K562 (cell line): ENCODE data around the gene KPNA3. TPM values are rescaled to one million over a fixed set of nuclear protein-coding genes. Genes with fewer than 3 reads are reported as not detected.

Source experiments
- ATAC-seq: fragments of 200-7000 bp; cut with Tn5 transposase; 3 replicates; pipeline ENCODE4 v1.9.1; 2020; ENCODE audit warnings: moderate library complexity
- BruUV-seq: library from RNA; stranded (reverse); fragments of 400-500 nt; replicated peaks from 2 replicates; lab custom pipeline; 2021; lab: Mats Ljungman, UMichigan
- CTCF ChIA-PET: fragments of 300-600 bp; formaldehyde crosslinking; extraction: SDS; loops from one replicate; lab custom pipeline; 2021; ENCODE audit warnings: low intra/inter-chr PET ratio; lab: Yijun Ruan, JAX
- POLR2A ChIA-PET: fragments of 300-600, 350-650 bp; sonication (Branson Sonifier 250); formaldehyde crosslinking; extraction: SDS; loops from one replicate; lab custom pipeline; 2021; ENCODE audit warnings: antibody characterized with exemption, inconsistent platforms; lab: Yijun Ruan, JAX
- DNase-seq, 4 experiments: peaks; one replicate each; pipeline versions ENCODE4 v3.0.0 to v3.0.0-alpha.2; 2011 to 2018; ENCODE audit warnings: low spot score in 3 of 4, mixed read lengths in 3 of 4; ENCODE audit errors: extremely low read depth in 1 of 4
- FAIRE-seq: peaks from 2 replicates; lab custom pipeline; 2011; peaks lifted over from hg19 to GRCh38; lab: Jason Lieb, UNC
- H2AFZ ChIP-seq: 2 replicates; pipeline ENCODE4 v1.6.0; 2011; ENCODE audit warnings: low read depth, low read length, control low read depth, inconsistent platforms
- H3K27ac ChIP-seq: fragments of 200-600 bp; 3 replicates; pipeline ENCODE4 v1.8.0; 2011; ENCODE audit warnings: low read depth, mild to moderate bottlenecking, control low read depth, inconsistent platforms, low read length, moderate library complexity, mixed read lengths; ENCODE audit errors: extremely low read depth
- H3K27me3 ChIP-seq, 2 experiments: fragments of 300-600 bp in 1 of 2; 2 replicates in 1 of 2; 3 replicates in 1 of 2; pipeline versions ENCODE4 v1.6.0 to v1.8.0; 2011; ENCODE audit warnings: inconsistent platforms in 2 of 2, low read length in 2 of 2, mild to moderate bottlenecking in 1 of 2, mixed read lengths in 1 of 2, moderate library complexity in 1 of 2; ENCODE audit not compliant: control insufficient read depth in 2 of 2, insufficient read depth in 2 of 2
- H3K36me3 ChIP-seq: fragments of 300-600 bp; 3 replicates; pipeline ENCODE4 v1.8.0; 2011; ENCODE audit warnings: mild to moderate bottlenecking, low read length, inconsistent platforms; ENCODE audit not compliant: control insufficient read depth, insufficient read depth
- H3K4me1 ChIP-seq, 2 experiments: fragments of 200-600 bp in 1 of 2; replicated peaks in 1 of 2; 2 replicates in 1 of 2; 3 replicates in 1 of 2; pipeline versions ENCODE4 v1.5.1 to v1.8.0; 2011; ENCODE audit warnings: inconsistent platforms in 2 of 2, low read length in 2 of 2, mild to moderate bottlenecking in 1 of 2, mixed read lengths in 1 of 2, moderate library complexity in 1 of 2; ENCODE audit not compliant: control insufficient read depth in 2 of 2, insufficient read depth in 2 of 2
- H3K4me2 ChIP-seq: 2 replicates; pipeline ENCODE4 v1.6.1; 2011; ENCODE audit warnings: low read length, control low read depth, inconsistent platforms, mixed read lengths; ENCODE audit not compliant: insufficient read depth
- H3K4me3 ChIP-seq: fragments of 200-600 bp; sonication (generic), shearing (Covaris generic); 2 replicates; pipeline ENCODE4 v1.5.1; 2016; ENCODE audit warnings: control low read depth, inconsistent platforms
- H3K79me2 ChIP-seq: fragments of 200-600 bp; 3 replicates; pipeline ENCODE4 v1.8.0; 2011; ENCODE audit warnings: low read length, inconsistent platforms; ENCODE audit not compliant: control insufficient read depth, insufficient read depth
- H3K9ac ChIP-seq, 2 experiments: 2 replicates each; pipeline versions ENCODE4 v1.6.0 to v1.6.1; 2011; ENCODE audit warnings: low read depth in 2 of 2, low read length in 2 of 2, control low read depth in 1 of 2, inconsistent platforms in 1 of 2, mild to moderate bottlenecking in 1 of 2, mixed read lengths in 1 of 2; ENCODE audit not compliant: insufficient read depth in 1 of 2
- H3K9me1 ChIP-seq: one replicate; pipeline ENCODE4 v1.6.0; 2011; ENCODE audit warnings: inconsistent platforms, mild to moderate bottlenecking, low read length, moderate library complexity; ENCODE audit not compliant: control insufficient read depth, insufficient read depth
- H3K9me3 ChIP-seq: replicated peaks from 2 replicates; pipeline ENCODE4 v1.5.1; 2011; ENCODE audit warnings: low read depth, low read length, inconsistent platforms; ENCODE audit not compliant: control insufficient read depth, insufficient read depth
- H4K20me1 ChIP-seq: replicated peaks from 2 replicates; pipeline ENCODE4 v1.6.1; 2011; ENCODE audit warnings: low read length, inconsistent platforms, mixed read lengths; ENCODE audit not compliant: control insufficient read depth, insufficient read depth
- CHCHD3 ChIP-seq: fragments of 250-450 bp; sonication (Bioruptor Pico); IDR thresholded peaks from 2 replicates; pipeline ENCODE4 v2.1.2; 2022; ENCODE audit warnings: mild to moderate bottlenecking
- ERF ChIP-seq: fragments of 450-650 bp; formaldehyde crosslinking; IDR thresholded peaks from 2 replicates; pipeline ENCODE4 v1.4.0; 2020; ENCODE audit warnings: mild to moderate bottlenecking, mixed read lengths
- FOXK2 ChIP-seq, 2 experiments: fragments of 450-650 bp; IDR thresholded peaks in 1 of 2; conservative IDR thresholded peaks in 1 of 2; 2 replicates each; pipeline ENCODE4 v1.6.1; 2016; ENCODE audit warnings: low read depth in 2 of 2, mild to moderate bottlenecking in 1 of 2
- GTF2A2 ChIP-seq: IDR thresholded peaks from 2 replicates; pipeline ENCODE4 v1.6.1; 2016; ENCODE audit warnings: mild to moderate bottlenecking, missing genetic modification characterization, missing compliant biosample characterization
- NR2C2 ChIP-seq, 2 experiments: fragments of 200-800 bp in 1 of 2; sonication (Bioruptor generic) in 1 of 2; sonication (generic) in 1 of 2; formaldehyde crosslinking in 1 of 2; IDR thresholded peaks; 2 replicates each; pipeline versions ENCODE4 v1.6.1 to v1.8.0; 2016 to 2022; ENCODE audit warnings: mild to moderate bottlenecking in 1 of 2, missing compliant biosample characterization in 1 of 2, missing genetic modification characterization in 1 of 2, missing genetic modification reagents in 1 of 2
- RBM22 ChIP-seq: fragments of 200-400 bp; formaldehyde crosslinking; IDR thresholded peaks from 2 replicates; pipeline ENCODE4 v1.6.1; 2018; ENCODE audit warnings: low read length, low read depth; ENCODE audit not compliant: poor library complexity, severe bottlenecking
- SREBF1 ChIP-seq: fragments of 150-350 bp; IDR thresholded peaks from 2 replicates; pipeline ENCODE4 v1.6.1; 2014; ENCODE audit warnings: antibody characterized with exemption, low read depth, low read length, borderline replicate concordance
- TEAD1 ChIP-seq, 2 experiments: fragments of 450-650 bp in 1 of 2; sonication (generic) in 1 of 2; formaldehyde crosslinking; IDR thresholded peaks; 2 replicates each; pipeline versions ENCODE4 v1.4.0 to v1.8.0; 2020 to 2022; ENCODE audit warnings: mild to moderate bottlenecking in 2 of 2, missing genetic modification reagents in 1 of 2
- ZNF311 ChIP-seq: fragments of 250-450 bp; sonication (Bioruptor Pico); IDR thresholded peaks from 2 replicates; pipeline ENCODE4 v1.4.0; 2020; ENCODE audit warnings: mild to moderate bottlenecking, moderate library complexity
- ZNF408 ChIP-seq: fragments of 250-450 bp; sonication (Bioruptor Pico); IDR thresholded peaks from 2 replicates; pipeline ENCODE4 v1.4.0; 2020; ENCODE audit warnings: low read depth, mild to moderate bottlenecking, moderate library complexity
- ZNF778 ChIP-seq: fragments of 450-650 bp; formaldehyde crosslinking; IDR thresholded peaks from 2 replicates; pipeline ENCODE4 v1.4.0; 2020; ENCODE audit warnings: mild to moderate bottlenecking, moderate library complexity
- WGBS: fragments of 100-300 bp; shearing (Covaris generic); methylation state at CpG from one replicate; pipeline ENCODE4 v1.1.6; 2016; ENCODE audit warnings: low coverage, mixed read lengths; ENCODE audit not compliant: insufficient coverage; ENCODE audit errors: missing lambda C conversion rate; 5-methylcytosine and 5-hydroxymethylcytosine counted together
- in situ Hi-C: fragments of 300-500 bp; cut with MboI; formaldehyde crosslinking; loops from 4 replicates; pipeline ENCODE4 v1.15.0; 2018; ENCODE audit warnings: inconsistent platforms, mixed read lengths
- intact Hi-C: fragments of 100-400 bp; cut with micrococcal nuclease; formaldehyde crosslinking; loops from 2 replicates; pipeline ENCODE4 v1.14.2; 2022
- polyA plus RNA-seq, 8 experiments: library from polyadenylated mRNA; depleted of rRNA in 4 of 8; stranded (reverse) in 5 of 8; unstranded in 3 of 8; fragments of >200 nt; fragmentation: Nextera tagmentation in 2 of 8; fragmentation: Illumina TruSeq in 1 of 8; extraction: Ambion mirVana in 2 of 8; extraction: Trizol in 1 of 8; gene quantifications; 2 replicates each; pipeline versions ENCODE4 v1.2.1 to v1.2.3, GENCODE V29; 2011 to 2014; ENCODE audit warnings: inconsistent platforms in 1 of 8, missing spikeins in 1 of 8
- total RNA-seq, 7 experiments: library from RNA; depleted of rRNA in 6 of 7; stranded (reverse); fragments of >200 nt in 6 of 7; fragmentation: Illumina TruSeq in 2 of 7; extraction: Trizol in 2 of 7; gene quantifications; 2 replicates each; pipeline versions ENCODE4 v1.2.1 to v1.2.3, GENCODE V29; 2011 to 2021; ENCODE audit warnings: low replicate concordance in 1 of 7
- TF ChIP-seq, protein P1 (sequence below): fragments of 250-450 bp; sonication (Bioruptor Pico); IDR thresholded peaks from 2 replicates; pipeline ENCODE4 v1.4.0; 2020
- TF ChIP-seq, protein P2 (sequence below): fragments of 250-450 bp; sonication (Bioruptor Pico); IDR thresholded peaks from 2 replicates; pipeline ENCODE4 v1.9.0; 2021; ENCODE audit warnings: mild to moderate bottlenecking, inconsistent platforms

Gene KPNA3
- total and polyA plus RNA-seq, 9 of the 15 experiments (the other 6 are each of a cell fraction or from before 2014, with no cell fraction given) = 8.5 to 23.4 (median 15.7) TPM

DNA sequence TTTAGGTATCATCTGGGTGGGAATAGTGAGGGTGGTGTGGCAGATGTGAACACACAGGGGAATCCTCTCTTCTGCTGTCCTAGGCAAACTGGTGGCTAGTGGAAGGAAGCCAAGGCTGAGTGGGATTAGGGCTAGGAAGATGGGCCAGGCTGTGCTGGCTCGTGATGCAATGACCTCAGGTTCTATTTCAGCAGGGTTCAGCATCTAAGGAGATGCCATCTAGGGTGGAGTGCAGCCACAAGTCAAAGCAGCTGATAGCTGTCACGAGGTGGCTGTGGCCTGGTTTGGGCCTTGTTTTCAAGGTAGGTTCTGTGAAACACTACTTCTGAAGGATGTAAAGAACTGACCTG is 142.5 kb downstream of the KPNA3 start:
- Histone ChIP-seq H3K9me1 (no peaks in the 10 kb centered on the region), H3K27ac (no peak overlapping the region), H3K9me3 (no peaks in the 10 kb centered on the region), H3K27me3 (no peaks in the 10 kb centered on the region), H3K36me3 (no peaks in the 10 kb centered on the region), H3K9ac (no peak overlapping the region; a peak in 1 of 4 replicates), H3K4me1 (no peaks in the 10 kb centered on the region), H2AFZ (no peak overlapping the region), H3K4me2 (no peak overlapping the region), H4K20me1 (no peaks in the 10 kb centered on the region), H3K79me2 (no peaks in the 10 kb centered on the region), H3K4me3 (no peak overlapping the region)
- ATAC-seq (no peak), DNase-seq (no peak), FAIRE-seq (no peak)
- in situ Hi-C loops (loop anchor here (5.0 to 25.0 kb wide), 2 partner anchors 197 to 1412 kb away; no protein-coding TSS in a partner anchor), intact Hi-C loops (loop anchor here (5.0 kb wide), 1 partner anchor 142 kb away; the partner anchor contains the start of gene KPNA3)
- BruUV-seq = no TSS peak
- TF ChIP-seq, protein P1, sequence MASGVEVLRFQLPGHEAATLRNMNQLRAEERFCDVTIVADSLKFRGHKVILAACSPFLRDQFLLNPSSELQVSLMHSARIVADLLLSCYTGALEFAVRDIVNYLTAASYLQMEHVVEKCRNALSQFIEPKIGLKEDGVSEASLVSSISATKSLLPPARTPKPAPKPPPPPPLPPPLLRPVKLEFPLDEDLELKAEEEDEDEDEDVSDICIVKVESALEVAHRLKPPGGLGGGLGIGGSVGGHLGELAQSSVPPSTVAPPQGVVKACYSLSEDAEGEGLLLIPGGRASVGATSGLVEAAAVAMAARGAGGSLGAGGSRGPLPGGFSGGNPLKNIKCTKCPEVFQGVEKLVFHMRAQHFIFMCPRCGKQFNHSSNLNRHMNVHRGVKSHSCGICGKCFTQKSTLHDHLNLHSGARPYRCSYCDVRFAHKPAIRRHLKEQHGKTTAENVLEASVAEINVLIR = no peak
- TF ChIP-seq, protein P2, sequence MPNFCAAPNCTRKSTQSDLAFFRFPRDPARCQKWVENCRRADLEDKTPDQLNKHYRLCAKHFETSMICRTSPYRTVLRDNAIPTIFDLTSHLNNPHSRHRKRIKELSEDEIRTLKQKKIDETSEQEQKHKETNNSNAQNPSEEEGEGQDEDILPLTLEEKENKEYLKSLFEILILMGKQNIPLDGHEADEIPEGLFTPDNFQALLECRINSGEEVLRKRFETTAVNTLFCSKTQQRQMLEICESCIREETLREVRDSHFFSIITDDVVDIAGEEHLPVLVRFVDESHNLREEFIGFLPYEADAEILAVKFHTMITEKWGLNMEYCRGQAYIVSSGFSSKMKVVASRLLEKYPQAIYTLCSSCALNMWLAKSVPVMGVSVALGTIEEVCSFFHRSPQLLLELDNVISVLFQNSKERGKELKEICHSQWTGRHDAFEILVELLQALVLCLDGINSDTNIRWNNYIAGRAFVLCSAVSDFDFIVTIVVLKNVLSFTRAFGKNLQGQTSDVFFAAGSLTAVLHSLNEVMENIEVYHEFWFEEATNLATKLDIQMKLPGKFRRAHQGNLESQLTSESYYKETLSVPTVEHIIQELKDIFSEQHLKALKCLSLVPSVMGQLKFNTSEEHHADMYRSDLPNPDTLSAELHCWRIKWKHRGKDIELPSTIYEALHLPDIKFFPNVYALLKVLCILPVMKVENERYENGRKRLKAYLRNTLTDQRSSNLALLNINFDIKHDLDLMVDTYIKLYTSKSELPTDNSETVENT = no peak
- TF ChIP-seq ZNF778 (CRISPR knock-in tag) = no peak
- TF ChIP-seq TEAD1 (CRISPR knock-in tag; IDR thresholded peaks at IDR 0.05) = no peak
- no peak for TF ChIP-seq SREBF1
- no peak for TF ChIP-seq GTF2A2 (tag)
- no peak for TF ChIP-seq CHCHD3 (CRISPR knock-in tag)
- TF ChIP-seq ERF (CRISPR knock-in tag) = no peak
- TF ChIP-seq FOXK2 (conservative IDR thresholded peaks at IDR 0.05 in 1 of 2, IDR thresholded peaks at IDR 0.05 in 1 of 2; ENCODE audit: low read depth in 2 of 2) = no peak
- TF ChIP-seq RBM22 = no peak
- no peak for TF ChIP-seq ZNF311 (CRISPR knock-in tag)
- TF ChIP-seq ZNF408 (CRISPR knock-in tag) = no peak
- no peak for TF ChIP-seq NR2C2 (CRISPR knock-in tag; IDR thresholded peaks at IDR 0.05)
- no peak for TF ChIP-seq NR2C2 (tag; IDR thresholded peaks at IDR 0.05)
- POLR2A ChIA-PET = no interaction called here
- CTCF ChIA-PET = interaction anchor here (1.2 kb wide), 1 partner anchor 1420 kb away, joined by 3 read pairs; no protein-coding TSS in a partner anchor
- whole genome bisulfite sequencing = 20% methylated on average over 1 of the region's 2 CpGs
